Stomach (tissue), 4 donors: ENCODE results near the gene RNF146.

ENCODE experiments used
- EP300 ChIP-seq: sonication (generic); formaldehyde crosslinking; IDR thresholded peaks from one replicate; pipeline ENCODE4 v1.6.1; 2017; ENCODE audit warnings: antibody characterized with exemption
- POLR2A ChIP-seq, 4 donors: fragments of 450-650 bp; IDR thresholded peaks; one replicate each; pipeline ENCODE4 v1.6.1; 2016; ENCODE audit warnings: antibody characterized with exemption in 4 of 4, control low read depth in 2 of 4, mild to moderate bottlenecking in 1 of 4, moderate library complexity in 1 of 4
- POLR2AphosphoS5 ChIP-seq, 3 donors: sonication (generic); formaldehyde crosslinking; IDR thresholded peaks; one replicate each; pipeline ENCODE4 v1.6.1; 2016; ENCODE audit warnings: antibody characterized with exemption in 3 of 3
- TF ChIP-seq, protein P1 (sequence below), 7 experiments: fragments of 450-650 bp in 4 of 7; fragments of 200-600 bp in 3 of 7; sonication (generic) in 3 of 7; IDR thresholded peaks; one replicate each; pipeline ENCODE4 v1.5.1; 2016 to 2019; ENCODE audit warnings: antibody characterized with exemption in 7 of 7, control low read depth in 2 of 7, mild to moderate bottlenecking in 1 of 7

DNA sequence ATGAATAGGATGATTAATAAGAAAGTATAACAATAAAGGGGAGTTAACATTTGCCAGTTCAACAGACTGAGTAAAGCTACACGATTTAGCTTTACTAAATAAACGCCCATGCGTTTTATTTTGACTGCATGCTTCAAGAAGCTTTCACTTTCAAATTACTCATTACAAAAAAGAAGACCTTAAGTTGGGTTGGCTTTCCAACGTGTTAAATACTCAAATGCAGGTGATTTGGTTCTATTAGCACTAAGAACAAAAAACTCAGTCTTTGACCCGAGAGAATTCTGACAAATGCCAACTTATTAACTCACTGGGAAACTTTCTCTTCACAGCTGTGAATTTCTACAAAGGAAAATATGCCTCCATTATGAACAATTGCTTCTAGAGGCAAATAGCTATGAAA is 24.8 kb downstream of the RNF146 start:
- TF ChIP-seq, protein P1, sequence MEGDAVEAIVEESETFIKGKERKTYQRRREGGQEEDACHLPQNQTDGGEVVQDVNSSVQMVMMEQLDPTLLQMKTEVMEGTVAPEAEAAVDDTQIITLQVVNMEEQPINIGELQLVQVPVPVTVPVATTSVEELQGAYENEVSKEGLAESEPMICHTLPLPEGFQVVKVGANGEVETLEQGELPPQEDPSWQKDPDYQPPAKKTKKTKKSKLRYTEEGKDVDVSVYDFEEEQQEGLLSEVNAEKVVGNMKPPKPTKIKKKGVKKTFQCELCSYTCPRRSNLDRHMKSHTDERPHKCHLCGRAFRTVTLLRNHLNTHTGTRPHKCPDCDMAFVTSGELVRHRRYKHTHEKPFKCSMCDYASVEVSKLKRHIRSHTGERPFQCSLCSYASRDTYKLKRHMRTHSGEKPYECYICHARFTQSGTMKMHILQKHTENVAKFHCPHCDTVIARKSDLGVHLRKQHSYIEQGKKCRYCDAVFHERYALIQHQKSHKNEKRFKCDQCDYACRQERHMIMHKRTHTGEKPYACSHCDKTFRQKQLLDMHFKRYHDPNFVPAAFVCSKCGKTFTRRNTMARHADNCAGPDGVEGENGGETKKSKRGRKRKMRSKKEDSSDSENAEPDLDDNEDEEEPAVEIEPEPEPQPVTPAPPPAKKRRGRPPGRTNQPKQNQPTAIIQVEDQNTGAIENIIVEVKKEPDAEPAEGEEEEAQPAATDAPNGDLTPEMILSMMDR (IDR thresholded peaks at IDR 0.05): no peak
- TF ChIP-seq POLR2A (IDR thresholded peaks at IDR 0.05): no peak
- TF ChIP-seq POLR2AphosphoS5 (IDR thresholded peaks at IDR 0.05): no peak
- no peak for TF ChIP-seq EP300
